Liver (tissue), 9 donors: ENCODE measurements around the gene KRTAP16-1. TPM values are rescaled to one million over a fixed set of nuclear protein-coding genes. Genes with fewer than 3 reads are reported as not detected.

Source experiments
- DNase-seq: peaks from one replicate; pipeline ENCODE4 v3.0.0-alpha.2; 2017; ENCODE audit warnings: low spot score
- H3K27ac ChIP-seq, 2 donors: one replicate each; pipeline ENCODE4 v1.7.0; 2013; ENCODE audit warnings: inconsistent platforms in 2 of 2, low read length in 2 of 2, control low read depth in 1 of 2, low read depth in 1 of 2, mild to moderate bottlenecking in 1 of 2
- H3K27me3 ChIP-seq, 4 donors: one replicate each; pipeline versions ENCODE4 v1.6.1 to v1.7.0; 2013; ENCODE audit warnings: low read length in 3 of 4, inconsistent platforms in 1 of 4, mild to moderate bottlenecking in 1 of 4, moderate library complexity in 1 of 4; ENCODE audit not compliant: control insufficient read depth in 4 of 4, insufficient read depth in 4 of 4
- H3K36me3 ChIP-seq, 4 donors: one replicate each; pipeline versions ENCODE4 v1.6.1 to v1.7.0; 2013; ENCODE audit warnings: low read length in 3 of 4, mild to moderate bottlenecking in 3 of 4, low read depth in 1 of 4, moderate library complexity in 1 of 4; ENCODE audit not compliant: control insufficient read depth in 4 of 4, insufficient read depth in 3 of 4
- H3K4me1 ChIP-seq, 4 donors: one replicate each; pipeline versions ENCODE4 v1.6.1 to v1.7.0; 2013; ENCODE audit warnings: low read length in 3 of 4, mild to moderate bottlenecking in 3 of 4, moderate library complexity in 1 of 4; ENCODE audit not compliant: control insufficient read depth in 4 of 4, insufficient read depth in 4 of 4
- H3K4me3 ChIP-seq, 3 donors: one replicate each; pipeline versions ENCODE4 v1.6.1 to v1.7.0; 2013; ENCODE audit warnings: low read length in 3 of 3, control low read depth in 1 of 3, low read depth in 1 of 3, mild to moderate bottlenecking in 1 of 3
- H3K9ac ChIP-seq, 2 donors: one replicate each; pipeline ENCODE4 v1.7.0; 2013; ENCODE audit warnings: low read length in 2 of 2, mild to moderate bottlenecking in 2 of 2, moderate library complexity in 2 of 2, control low read depth in 1 of 2, low read depth in 1 of 2
- H3K9me3 ChIP-seq, 4 donors: one replicate each; pipeline versions ENCODE4 v1.6.1 to v1.7.0; 2013; ENCODE audit warnings: low read length in 3 of 4; ENCODE audit not compliant: control insufficient read depth in 4 of 4
- ATF3 ChIP-seq: IDR thresholded peaks from 2 replicates; pipeline ENCODE4 v1.6.1; 2016; ENCODE audit warnings: antibody characterized with exemption
- CTCF ChIP-seq: fragments of 150-350 bp; IDR thresholded peaks from 2 replicates; pipeline ENCODE4 v1.5.1; 2017; ENCODE audit warnings: improper control_type of control experiment, low read depth, low read length; ENCODE audit not compliant: missing input control
- EGR1 ChIP-seq, 2 donors: IDR thresholded peaks; 2 replicates each; pipeline ENCODE4 v1.6.1; 2016 to 2018; ENCODE audit warnings: antibody characterized with exemption in 2 of 2, low read depth in 2 of 2
- FOXA1 ChIP-seq: IDR thresholded peaks from 2 replicates; pipeline ENCODE4 v1.6.1; 2016; ENCODE audit warnings: antibody characterized with exemption
- FOXA2 ChIP-seq: IDR thresholded peaks from 2 replicates; pipeline ENCODE4 v1.6.1; 2016; ENCODE audit warnings: antibody characterized with exemption
- GABPA ChIP-seq, 2 donors: IDR thresholded peaks in 1 of 2; conservative IDR thresholded peaks in 1 of 2; 2 replicates each; pipeline ENCODE4 v1.6.1; 2016; ENCODE audit warnings: antibody characterized with exemption in 2 of 2, mild to moderate bottlenecking in 1 of 2, moderate library complexity in 1 of 2
- HNF4A ChIP-seq, 2 donors: conservative IDR thresholded peaks; 2 replicates each; pipeline ENCODE4 v1.6.1; 2016; ENCODE audit warnings: antibody characterized with exemption in 2 of 2, mild to moderate bottlenecking in 2 of 2
- HNF4G ChIP-seq: IDR thresholded peaks from 2 replicates; pipeline ENCODE4 v1.6.1; 2016; ENCODE audit warnings: antibody characterized with exemption
- JUND ChIP-seq, 2 donors: IDR thresholded peaks; 2 replicates each; pipeline ENCODE4 v1.6.1; 2016; ENCODE audit warnings: antibody characterized with exemption in 2 of 2
- MAX ChIP-seq: IDR thresholded peaks from 2 replicates; pipeline ENCODE4 v1.6.1; 2016; ENCODE audit warnings: antibody characterized with exemption
- NR2F2 ChIP-seq: IDR thresholded peaks from 2 replicates; pipeline ENCODE4 v1.6.1; 2016; ENCODE audit warnings: antibody characterized with exemption
- RAD21 ChIP-seq, 2 donors: IDR thresholded peaks; 2 replicates each; pipeline ENCODE4 v1.6.1; 2016; ENCODE audit warnings: antibody characterized with exemption in 2 of 2, mild to moderate bottlenecking in 2 of 2
- REST ChIP-seq: IDR thresholded peaks from 2 replicates; pipeline ENCODE4 v1.6.1; 2016; ENCODE audit warnings: antibody characterized with exemption, mild to moderate bottlenecking
- RXRA ChIP-seq, 2 donors: IDR thresholded peaks; 2 replicates each; pipeline ENCODE4 v1.6.1; 2017 to 2018; ENCODE audit warnings: antibody characterized with exemption in 2 of 2, mild to moderate bottlenecking in 1 of 2
- SP1 ChIP-seq: IDR thresholded peaks from 2 replicates; pipeline ENCODE4 v1.6.1; 2018; ENCODE audit warnings: antibody characterized with exemption, mild to moderate bottlenecking
- TAF1 ChIP-seq: conservative IDR thresholded peaks from 2 replicates; pipeline ENCODE4 v1.6.1; 2016; ENCODE audit warnings: antibody characterized with exemption, mild to moderate bottlenecking
- YY1 ChIP-seq: IDR thresholded peaks from 2 replicates; pipeline ENCODE4 v1.6.1; 2016; ENCODE audit warnings: antibody characterized with exemption, mild to moderate bottlenecking
- ZBTB33 ChIP-seq: IDR thresholded peaks from 2 replicates; pipeline ENCODE4 v1.6.1; 2016; ENCODE audit warnings: antibody characterized with exemption
- WGBS: extraction: QIAGEN DNeasy Blood & Tissue Kit; methylation state at CpG from one replicate; pipeline ENCODE4 v1.1.7; 2013; 5-methylcytosine and 5-hydroxymethylcytosine counted together
- polyA plus RNA-seq, 2 donors: library from polyadenylated mRNA; stranded (reverse) in 1 of 2; unstranded in 1 of 2; fragments of 200-250 nt in 1 of 2; fragments of >200 nt in 1 of 2; fragmentation: Nextera tagmentation in 1 of 2; extraction: Ambion mirVana in 1 of 2; gene quantifications; one replicate each; pipeline versions ENCODE4 v1.2.1 to v1.2.3, GENCODE V29; 2013 to 2015
- total RNA-seq, 2 donors: library from RNA; depleted of rRNA; stranded (reverse); fragments of >200 nt; gene quantifications; one replicate each; pipeline ENCODE4 v1.2.3, GENCODE V29; 2014
- donor health status: healthy.
- donor health status: healthy.
- donor health status: healthy.
- donor health status: healthy.
- donor health status: healthy.

The KRTAP16-1 gene
- total and polyA plus RNA-seq, 4 donors, result not detected

GRCh38 chr17:41345992-41346391 is 36.9 kb upstream of the KRTAP16-1 start:
- no peaks in the 10 kb centered on the region for H3K4me1 ChIP-seq
- WGBS, result 94% methylated on average over 3 of the region's 3 CpGs
- no peak overlapping the region for H3K27ac ChIP-seq
- no peak overlapping the region for H3K4me3 ChIP-seq
- H3K36me3 ChIP-seq, result no peaks in the 10 kb centered on the region
- no peaks in the 10 kb centered on the region for H3K9me3 ChIP-seq
- H3K9ac ChIP-seq, result no peak overlapping the region
- DNase-seq, result no peak
- TF ChIP-seq SP1 (no peak), FOXA1 (no peak), HNF4A (conservative IDR thresholded peaks at IDR 0.05) (no peak), FOXA2 (no peak), MAX (no peak), YY1 (no peak), HNF4G (no peak), GABPA (IDR thresholded peaks at IDR 0.05 in 1 of 2, conservative IDR thresholded peaks at IDR 0.05 in 1 of 2) (no peak), TAF1 (no peak), JUND (IDR thresholded peaks at IDR 0.05) (no peak), RXRA (IDR thresholded peaks at IDR 0.05) (no peak), EGR1 (IDR thresholded peaks at IDR 0.05; ENCODE audit: low read depth in 2 of 2) (no peak), CTCF (no peak), REST (no peak), ATF3 (no peak), RAD21 (IDR thresholded peaks at IDR 0.05) (no peak), NR2F2 (no peak), ZBTB33 (no peak)
- H3K27me3 ChIP-seq, result no peaks in the 10 kb centered on the region

GRCh38 chr17:41343029-41343428 is 33.9 kb upstream of the KRTAP16-1 start:
- Histone ChIP-seq H3K36me3 (no peaks in the 10 kb centered on the region), H3K9me3 (no peaks in the 10 kb centered on the region), H3K27ac (no peak overlapping the region), H3K4me1 (no peaks in the 10 kb centered on the region), H3K27me3 (no peaks in the 10 kb centered on the region), H3K9ac (no peak overlapping the region), H3K4me3 (no peak overlapping the region)
- no peak for DNase-seq
- no peak for TF ChIP-seq ATF3
- no peak for TF ChIP-seq MAX
- 83% methylated on average over 3 of the region's 3 CpGs for WGBS
